H1 (cell line): ENCODE data around the gene SLC9A2. TPM values are rescaled to one million over a fixed set of nuclear protein-coding genes. Genes with fewer than 3 reads are reported as not detected.

Experiments
- CTCF ChIA-PET: fragments of 300-600 bp; sonication (Branson Sonifier 250); formaldehyde crosslinking; loops from one replicate; lab custom pipeline; 2021; ENCODE audit not compliant: partially characterized antibody; lab: Charles Lee
- POLR2A ChIA-PET: fragments of 300-600 bp; sonication (Branson Sonifier 250); formaldehyde crosslinking; loops from one replicate; lab custom pipeline; 2021; ENCODE audit warnings: inconsistent platforms; ENCODE audit not compliant: partially characterized antibody; lab: Charles Lee
- DNase-seq, 2 experiments: peaks; one replicate each; pipeline versions ENCODE4 v3.0.0 to v3.0.0-alpha.2; 2010 to 2022; ENCODE audit warnings: low spot score in 2 of 2, low read depth in 1 of 2, mixed read lengths in 1 of 2
- FAIRE-seq: peaks from 2 replicates; lab custom pipeline; 2011; peaks lifted over from hg19 to GRCh38; lab: Jason Lieb, UNC
- H2AFZ ChIP-seq: 2 replicates; pipeline ENCODE4 v1.8.1; 2012; ENCODE audit warnings: low read length, inconsistent platforms
- H2AK5ac ChIP-seq: 2 replicates; pipeline ENCODE4 v1.6.1; 2013; ENCODE audit warnings: low read depth, low read length
- H2BK120ac ChIP-seq: replicated peaks from 2 replicates; pipeline ENCODE3; 2013; ENCODE audit warnings: low read depth, low read length, inconsistent platforms
- H2BK12ac ChIP-seq: 2 replicates; pipeline ENCODE4 v1.6.1; 2013; ENCODE audit warnings: low read depth, low read length
- H2BK15ac ChIP-seq: 2 replicates; pipeline ENCODE4 v1.6.1; 2013; ENCODE audit warnings: low read length
- H2BK20ac ChIP-seq: 2 replicates; pipeline ENCODE4 v1.6.1; 2013; ENCODE audit warnings: low read length
- H2BK5ac ChIP-seq: 2 replicates; pipeline ENCODE4 v1.6.1; 2013; ENCODE audit warnings: low read depth, low read length
- H3K14ac ChIP-seq: 2 replicates; pipeline ENCODE4 v1.6.1; 2013; ENCODE audit warnings: inconsistent platforms; ENCODE audit not compliant: insufficient read length
- H3K18ac ChIP-seq: 2 replicates; pipeline ENCODE4 v1.6.1; 2013; ENCODE audit warnings: low read length; ENCODE audit errors: extremely low read depth
- H3K23ac ChIP-seq: 2 replicates; pipeline ENCODE4 v1.6.1; 2013; ENCODE audit warnings: inconsistent platforms; ENCODE audit not compliant: insufficient read length
- H3K23me2 ChIP-seq: 2 replicates; pipeline ENCODE4 v1.6.1; 2013; ENCODE audit warnings: low read depth, low read length
- H3K27ac ChIP-seq: 2 replicates; pipeline ENCODE4 v1.6.1; 2011; ENCODE audit warnings: low read depth, low read length, inconsistent platforms
- H3K27me3 ChIP-seq, 4 experiments: replicated peaks in 1 of 4; 1 replicate in 1 of 4; 2 replicates in 3 of 4; pipeline versions ENCODE4 v1.6.1 to v1.8.1; 2011 to 2013; ENCODE audit warnings: low read length in 3 of 4, mild to moderate bottlenecking in 3 of 4, inconsistent platforms in 2 of 4, mixed read lengths in 2 of 4, moderate library complexity in 1 of 4; ENCODE audit not compliant: control insufficient read depth in 3 of 4, insufficient read depth in 3 of 4; ENCODE audit errors: extremely low read depth in 1 of 4
- H3K36me3 ChIP-seq, 4 experiments: 2 replicates each; pipeline versions ENCODE4 v1.6.1 to v1.8.1; 2011 to 2013; ENCODE audit warnings: mild to moderate bottlenecking in 4 of 4, low read length in 3 of 4, moderate library complexity in 2 of 4, control low read depth in 1 of 4, inconsistent platforms in 1 of 4; ENCODE audit not compliant: insufficient read depth in 4 of 4, control insufficient read depth in 2 of 4
- H3K4ac ChIP-seq: replicated peaks from 2 replicates; pipeline ENCODE3; 2013; ENCODE audit warnings: low read length, low read depth, mixed read lengths, inconsistent platforms; ENCODE audit not compliant: insufficient read length
- H3K4me1 ChIP-seq, 4 experiments: replicated peaks in 1 of 4; 1 replicate in 1 of 4; 2 replicates in 3 of 4; pipeline versions ENCODE4 v1.6.1 to v1.8.1; 2011 to 2013; ENCODE audit warnings: low read length in 3 of 4, inconsistent platforms in 2 of 4, mixed read lengths in 1 of 4; ENCODE audit not compliant: insufficient read depth in 4 of 4, control insufficient read depth in 3 of 4
- H3K4me2 ChIP-seq, 2 experiments: 2 replicates each; pipeline versions ENCODE4 v1.6.1 to v1.8.1; 2011 to 2013; ENCODE audit warnings: low read depth in 2 of 2, low read length in 2 of 2, control low read depth in 1 of 2, inconsistent platforms in 1 of 2, mild to moderate bottlenecking in 1 of 2; ENCODE audit not compliant: insufficient read depth in 1 of 2
- H3K4me3 ChIP-seq, 4 experiments: fragments of 200-600, 300-600 bp in 1 of 4; sonication (generic), shearing (Covaris generic), sonication (Bioruptor Twin) in 1 of 4; 2 replicates each; pipeline versions ENCODE4 v1.5.1 to v1.8.1; 2011 to 2016; ENCODE audit warnings: low read length in 4 of 4, low read depth in 3 of 4, control low read depth in 2 of 4, inconsistent platforms in 2 of 4, mild to moderate bottlenecking in 2 of 4, mixed read lengths in 1 of 4, moderate library complexity in 1 of 4; ENCODE audit not compliant: insufficient read depth in 2 of 4; ENCODE audit errors: extremely low read depth in 1 of 4
- H3K56ac ChIP-seq: replicated peaks from 2 replicates; pipeline ENCODE3; 2013; ENCODE audit warnings: low read depth, mild to moderate bottlenecking, mixed read lengths, low read length, inconsistent platforms; ENCODE audit not compliant: insufficient read length
- H3K79me1 ChIP-seq: 2 replicates; pipeline ENCODE4 v1.6.1; 2013; ENCODE audit warnings: low read depth, low read length, control low read depth
- H3K79me2 ChIP-seq, 2 experiments: 2 replicates each; pipeline versions ENCODE4 v1.6.1 to v1.8.1; 2012 to 2013; ENCODE audit warnings: low read length in 2 of 2, mild to moderate bottlenecking in 2 of 2, inconsistent platforms in 1 of 2; ENCODE audit not compliant: insufficient read depth in 2 of 2, control insufficient read depth in 1 of 2
- H3K9ac ChIP-seq, 4 experiments: replicated peaks in 1 of 4; 1 replicate in 1 of 4; 2 replicates in 3 of 4; pipeline versions ENCODE4 v1.6.1 to v1.8.1; 2011 to 2013; ENCODE audit warnings: low read depth in 3 of 4, low read length in 3 of 4, control low read depth in 2 of 4, mild to moderate bottlenecking in 2 of 4, moderate library complexity in 2 of 4, inconsistent platforms in 1 of 4; ENCODE audit errors: extremely low read depth in 1 of 4
- H3K9me3 ChIP-seq, 2 experiments: 2 replicates each; pipeline versions ENCODE4 v1.6.1 to v1.8.1; 2012 to 2013; ENCODE audit warnings: mild to moderate bottlenecking in 2 of 2, moderate library complexity in 2 of 2, control low read depth in 1 of 2, inconsistent platforms in 1 of 2, low read depth in 1 of 2, low read length in 1 of 2, mixed read lengths in 1 of 2; ENCODE audit not compliant: insufficient read depth in 2 of 2
- H4K20me1 ChIP-seq, 2 experiments: replicated peaks in 1 of 2; 2 replicates each; pipeline versions ENCODE3 to v1.8.1; 2011 to 2013; ENCODE audit warnings: inconsistent platforms in 2 of 2, low read length in 2 of 2, mild to moderate bottlenecking in 1 of 2; ENCODE audit not compliant: insufficient read depth in 2 of 2, control insufficient read depth in 1 of 2
- H4K5ac ChIP-seq: 2 replicates; pipeline ENCODE4 v1.6.1; 2013; ENCODE audit warnings: low read length, low read depth, mixed read lengths, inconsistent platforms; ENCODE audit not compliant: insufficient read length
- H4K8ac ChIP-seq: 2 replicates; pipeline ENCODE4 v1.8.0; 2013; ENCODE audit warnings: mild to moderate bottlenecking, moderate library complexity, low read length, inconsistent platforms; ENCODE audit not compliant: insufficient read depth; ENCODE audit errors: extremely low read depth
- H4K91ac ChIP-seq: replicated peaks from 2 replicates; pipeline ENCODE3; 2013; ENCODE audit warnings: low read length, mixed read lengths, inconsistent platforms; ENCODE audit not compliant: insufficient read length
- BACH1 ChIP-seq: IDR thresholded peaks from 2 replicates; pipeline ENCODE4 v1.6.1; 2012; ENCODE audit warnings: low read length, improper control_type of control experiment
- BCL11A ChIP-seq, 2 experiments: IDR thresholded peaks; one replicate each; pipeline ENCODE4 v1.6.1; 2011; ENCODE audit warnings: low read depth in 2 of 2, low read length in 2 of 2, mild to moderate bottlenecking in 2 of 2
- CBX5 ChIP-seq: fragments of 300-800, 300-1000 bp; sonication (generic); IDR thresholded peaks from 2 replicates; pipeline ENCODE4 v1.7.1; 2016; ENCODE audit warnings: antibody characterized with exemption, low read length, low read depth
- GTF2F1 ChIP-seq: IDR thresholded peaks from 2 replicates; pipeline ENCODE4 v1.6.1; 2012; ENCODE audit warnings: low read depth, low read length, improper control_type of control experiment, borderline replicate concordance
- HDAC2 ChIP-seq, 2 experiments: fragments of 300-600 bp in 1 of 2; sonication (generic) in 1 of 2; IDR thresholded peaks; 2 replicates each; pipeline ENCODE4 v1.6.1; 2011 to 2012; ENCODE audit warnings: low read depth in 2 of 2, low read length in 2 of 2, mild to moderate bottlenecking in 2 of 2, moderate library complexity in 2 of 2, borderline replicate concordance in 1 of 2, inconsistent platforms in 1 of 2
- HDAC6 ChIP-seq: IDR thresholded peaks from one replicate; pipeline ENCODE4 v1.7.1; 2012; ENCODE audit warnings: low read depth, mild to moderate bottlenecking, inconsistent platforms, low read length, moderate library complexity
- KDM5A ChIP-seq: fragments of 200-600 bp; IDR thresholded peaks from 2 replicates; pipeline ENCODE4 v1.7.1; 2012; ENCODE audit warnings: mild to moderate bottlenecking, low read length, inconsistent platforms, mixed read lengths
- NANOG ChIP-seq: IDR thresholded peaks from 2 replicates; pipeline ENCODE4 v1.6.1; 2011; ENCODE audit warnings: low read length, low read depth, mild to moderate bottlenecking, inconsistent platforms; ENCODE audit not compliant: insufficient read depth, poor library complexity, severe bottlenecking
- PHF8 ChIP-seq: fragments of 200-600 bp; sonication (generic); conservative IDR thresholded peaks from 2 replicates; pipeline ENCODE4 v1.7.1; 2012; ENCODE audit warnings: low read depth, mild to moderate bottlenecking, inconsistent platforms, low read length, moderate library complexity
- RFX5 ChIP-seq: IDR thresholded peaks from 2 replicates; pipeline ENCODE4 v1.6.1; 2011; ENCODE audit warnings: low read depth, low read length, improper control_type of control experiment, borderline replicate concordance
- SIN3A ChIP-seq, 2 experiments: IDR thresholded peaks in 1 of 2; conservative IDR thresholded peaks in 1 of 2; 2 replicates each; pipeline ENCODE4 v1.6.1; 2011 to 2012; ENCODE audit warnings: low read length in 2 of 2, improper control_type of control experiment in 1 of 2, low read depth in 1 of 2, mild to moderate bottlenecking in 1 of 2
- SIX5 ChIP-seq: IDR thresholded peaks from 2 replicates; pipeline ENCODE4 v1.6.1; 2011; ENCODE audit warnings: mild to moderate bottlenecking, low read depth, low read length
- SP4 ChIP-seq: IDR thresholded peaks from 2 replicates; pipeline ENCODE4 v1.6.1; 2012; ENCODE audit warnings: low read length, inconsistent platforms
- TCF12 ChIP-seq: IDR thresholded peaks from 2 replicates; pipeline ENCODE4 v1.6.1; 2011; ENCODE audit warnings: low read depth, mild to moderate bottlenecking, low read length
- ZNF274 ChIP-seq: IDR thresholded peaks from 2 replicates; pipeline ENCODE4 v1.7.0; 2012; ENCODE audit warnings: low read length, borderline replicate concordance; ENCODE audit errors: extremely low read depth
- WGBS, 2 experiments: shearing (Covaris generic) in 1 of 2; methylation state at CpG; one replicate each; pipeline versions ENCODE4 v1.1.6 to v1.1.7; 2013 to 2015; ENCODE audit warnings: low lambda C conversion rate in 2 of 2, mixed read lengths in 2 of 2, inconsistent platforms in 1 of 2, low coverage in 1 of 2, missing lambda C conversion rate in 1 of 2; ENCODE audit not compliant: insufficient replicate concordance in 2 of 2, insufficient coverage in 1 of 2, insufficient read length in 1 of 2; ENCODE audit errors: extremely low coverage in 1 of 2, missing lambda C conversion rate in 1 of 2; 5-methylcytosine and 5-hydroxymethylcytosine counted together
- polyA plus RNA-seq, 7 experiments: library from polyadenylated mRNA; depleted of rRNA in 3 of 7; stranded (reverse) in 5 of 7; unstranded in 2 of 7; fragments of >200 nt in 5 of 7; fragments of 200-250 nt in 2 of 7; gene quantifications; 1 replicate in 5 of 7; 2 replicates in 1 of 7; 4 replicates in 1 of 7; pipeline versions ENCODE4 v1.2.1 to v1.2.3, GENCODE V29; 2011 to 2013; ENCODE audit warnings: missing spikeins in 2 of 7, mixed read lengths in 2 of 7
- total RNA-seq: library from RNA; stranded (reverse); fragmentation: NEBNext Ultra II Directional; extraction: Animal tissue kit (Norgen Biotek cat#: 25700); gene quantifications from 2 replicates; pipeline ENCODE4 v1.2.1, GENCODE V29; 2021

The SLC9A2 gene
- total and polyA plus RNA-seq, 2 of the 8 experiments (the other 6 are each of a cell fraction or from before 2014, with no cell fraction given), result 0.06 to 0.13 TPM

DNA sequence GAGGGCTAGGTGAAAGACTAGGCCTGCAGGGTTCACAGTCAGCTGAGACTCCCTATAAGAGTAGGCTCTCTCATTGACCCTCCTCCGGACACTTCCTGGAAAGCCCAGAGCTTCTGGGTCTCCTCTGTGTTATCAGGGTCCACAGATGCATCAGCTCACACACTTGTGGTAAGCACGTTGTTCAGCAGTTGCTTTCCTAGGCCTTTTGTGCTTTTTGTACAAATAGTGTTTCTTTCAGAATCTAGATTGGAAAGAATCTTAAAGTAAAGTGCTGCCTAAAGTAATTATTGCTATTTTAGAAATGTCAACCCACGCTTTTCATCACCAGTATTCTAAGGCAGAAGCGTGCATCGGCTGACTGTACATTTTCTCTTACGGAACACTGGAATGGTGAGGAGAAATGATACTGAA lies 15.5 kb downstream of the SLC9A2 start:
- ChIA-PET POLR2A (no interaction called here), CTCF (interaction anchor here (0.9 kb wide), 1 partner anchor 11 kb away, joined by 3 read pairs; no protein-coding TSS in a partner anchor)
- WGBS, 2 experiments, result 89% methylated on average over 6 of the region's 6 CpGs; no CpG with 5 or more reads in 1 of the 2 experiments
- Histone ChIP-seq H3K56ac (no peak overlapping the region), H4K8ac (no peak overlapping the region), H3K23ac (no peak overlapping the region), H3K27ac (no peak overlapping the region), H4K5ac (no peak overlapping the region), H3K36me3 (no peaks in the 10 kb centered on the region), H4K91ac (no peak overlapping the region), H3K79me1 (no peaks in the 10 kb centered on the region), H2BK12ac (no peak overlapping the region), H3K14ac (no peak overlapping the region), H2BK20ac (no peak overlapping the region), H4K20me1 (no peaks in the 10 kb centered on the region), H2BK5ac (no peak overlapping the region), H3K4me2 (no peak overlapping the region), H2AFZ (no peak overlapping the region), H2AK5ac (no peak overlapping the region), H2BK120ac (no peak overlapping the region), H3K9me3 (no peaks in the 10 kb centered on the region), H3K4ac (no peak overlapping the region), H3K23me2 (no peaks in the 10 kb centered on the region), H3K79me2 (no peaks in the 10 kb centered on the region), H3K27me3 (no peaks in the 10 kb centered on the region), H2BK15ac (no peak overlapping the region), H3K4me1 (no peaks in the 10 kb centered on the region), H3K18ac (no peak overlapping the region), H3K4me3 (no peak overlapping the region)
- FAIRE-seq, result no peak
- no peak for DNase-seq
- TF ChIP-seq BACH1 (no peak), SIX5 (no peak), CBX5 (no peak), GTF2F1 (no peak), HDAC6 (no peak), BCL11A (IDR thresholded peaks at IDR 0.05; ENCODE audit: low read depth in 2 of 2, low read length in 2 of 2) (no peak), KDM5A (no peak), SP4 (no peak), PHF8 (no peak), HDAC2 (IDR thresholded peaks at IDR 0.05; ENCODE audit: borderline replicate concordance in 1 of 2, low read depth in 2 of 2, low read length in 2 of 2) (no peak), TCF12 (no peak), RFX5 (no peak), ZNF274 (no peak), SIN3A (conservative IDR thresholded peaks at IDR 0.05 in 1 of 2, IDR thresholded peaks at IDR 0.05 in 1 of 2; ENCODE audit: low read depth in 1 of 2, low read length in 2 of 2) (no peak), NANOG (no peak)
- TF ChIP-seq, all 59 proteins: peak for 0
- H3K9ac ChIP-seq, result peak overlapping the region in 1 of 4 experiments; percentile 8; a peak in 1 of 7 replicates
